Measurements from ENCODE around the gene ABCD1.
"Not testable (repeated sequence)": the region's sequence is repeated elsewhere in the genome, so short reads cannot be mapped to it uniquely, and the experiment has no call there.

Gene ABCD1

DNA sequence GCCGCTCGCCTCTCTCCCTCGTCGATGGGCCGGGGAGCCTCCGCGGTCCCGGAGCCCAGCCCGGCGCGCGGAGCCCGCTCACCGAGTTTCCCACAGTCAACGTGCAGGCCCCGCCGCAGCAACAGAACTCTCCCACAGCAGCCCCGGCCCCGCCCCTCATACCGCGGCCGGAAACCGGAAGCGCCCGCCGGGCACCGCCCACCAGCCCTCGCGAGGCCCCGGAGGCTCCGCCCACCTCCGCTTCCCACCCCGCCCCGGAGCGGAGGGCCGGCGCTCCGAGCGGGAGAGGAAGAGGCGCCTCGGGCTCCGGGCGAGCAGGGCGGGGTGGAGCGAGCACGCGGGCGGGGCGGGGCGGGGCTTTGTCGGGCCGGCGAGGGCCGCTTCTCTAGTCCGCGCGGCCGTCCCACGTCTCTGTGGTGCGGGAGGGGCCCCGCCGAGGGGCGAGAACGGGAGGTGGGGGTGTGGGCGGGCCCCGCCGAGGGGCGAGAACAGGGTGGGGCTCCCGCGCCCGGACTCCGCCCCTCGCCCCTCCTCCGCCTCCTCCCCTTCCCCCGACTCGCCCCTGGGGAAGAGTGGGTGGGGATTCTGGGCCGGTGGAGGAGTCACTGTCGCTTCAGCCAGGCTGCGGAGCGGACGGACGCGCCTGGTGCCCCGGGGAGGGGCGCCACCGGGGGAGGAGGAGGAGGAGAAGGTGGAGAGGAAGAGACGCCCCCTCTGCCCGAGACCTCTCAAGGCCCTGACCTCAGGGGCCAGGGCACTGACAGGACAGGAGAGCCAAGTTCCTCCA, at the start of gene ABCD1, which contains the start of gene BCAP31:
ABCD1 (plus strand) TSS at position 605 of the 787 bp plus-strand sequence. CDS start 411 bp downstream, outside the sequence.
BCAP31 (minus strand) TSS at position 136 of the 787 bp plus-strand sequence. CDS start 1,143 bp downstream, outside the sequence.
- DNase-seq: peak; percentile 91

DNA sequence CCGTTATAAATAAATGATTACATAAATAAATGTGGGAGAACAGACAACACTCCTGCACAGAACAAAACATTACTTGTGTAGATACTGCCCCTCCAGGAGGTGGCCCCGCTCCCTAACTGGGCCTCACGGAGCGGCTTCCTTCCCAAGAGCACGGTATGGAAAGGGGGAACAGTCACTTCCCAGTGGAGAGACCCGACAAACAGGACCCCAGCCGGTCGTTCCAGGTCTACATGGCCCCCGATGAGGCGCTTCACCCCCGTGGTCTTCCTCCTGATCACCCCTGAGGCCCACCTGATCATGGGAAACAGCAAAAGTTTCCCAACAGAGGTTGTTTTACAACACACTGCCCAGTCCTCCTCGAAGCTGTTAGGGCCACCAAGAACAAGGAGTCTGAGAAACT, 43.5 kb upstream of the ABCD1 start:
- no peak for DNase-seq

DNA sequence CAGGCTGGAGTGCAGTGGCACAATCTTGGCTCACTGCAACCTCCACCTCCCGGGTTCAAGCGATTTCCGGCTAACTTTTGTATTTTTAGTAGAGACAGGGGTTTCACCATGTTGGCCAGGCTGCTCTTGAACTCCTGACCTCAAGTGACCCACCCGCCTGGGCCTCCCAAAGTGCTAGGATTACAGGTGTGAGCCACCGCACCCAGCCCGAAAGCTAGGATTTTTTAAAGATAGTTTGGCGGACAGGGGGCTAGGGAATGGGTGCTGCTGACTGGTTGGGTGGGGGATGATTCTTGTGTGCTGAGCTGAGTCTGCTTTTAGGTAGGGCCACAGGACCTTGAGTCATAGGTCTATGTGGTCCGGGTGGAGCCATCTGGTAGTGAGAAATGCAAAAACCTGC, 41.2 kb upstream of the ABCD1 start:
- DNase-seq: peak; percentile 7

DNA sequence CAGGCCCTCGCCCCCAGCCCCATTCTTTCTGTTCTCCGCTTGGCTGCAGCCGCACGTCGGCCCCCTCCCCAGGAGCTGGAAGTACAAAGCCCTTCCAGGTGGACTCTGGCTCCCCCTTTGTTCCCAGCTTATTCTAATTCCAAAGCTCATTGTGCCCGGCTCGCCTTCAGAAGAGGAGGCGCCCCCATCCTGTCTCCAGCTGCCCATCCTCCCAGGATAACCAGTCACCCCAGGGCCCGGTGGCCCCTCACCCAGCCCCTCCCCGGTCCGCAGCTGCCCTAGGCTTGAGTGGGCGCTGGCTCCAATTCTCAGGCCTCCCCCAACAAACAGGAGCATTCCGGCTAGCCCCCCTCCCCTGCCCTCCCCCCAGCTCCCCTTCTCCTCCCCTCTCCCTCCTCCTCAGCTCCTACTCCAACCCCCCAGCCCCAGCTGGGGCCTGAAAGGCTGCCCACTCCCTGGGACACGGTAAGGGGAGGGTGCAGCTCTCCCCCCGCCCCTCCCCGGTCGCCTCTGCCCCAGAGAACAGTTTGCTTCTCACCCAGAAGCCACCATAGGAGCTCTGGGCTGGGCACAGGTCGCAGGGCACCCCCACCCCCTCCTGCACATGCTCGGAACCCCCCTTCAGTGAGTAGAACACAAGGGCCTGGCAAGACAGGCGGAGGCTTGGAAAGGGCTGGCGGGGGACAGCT, 40.0 kb upstream of the ABCD1 start:
- DNase-seq: peak; percentile 15

DNA sequence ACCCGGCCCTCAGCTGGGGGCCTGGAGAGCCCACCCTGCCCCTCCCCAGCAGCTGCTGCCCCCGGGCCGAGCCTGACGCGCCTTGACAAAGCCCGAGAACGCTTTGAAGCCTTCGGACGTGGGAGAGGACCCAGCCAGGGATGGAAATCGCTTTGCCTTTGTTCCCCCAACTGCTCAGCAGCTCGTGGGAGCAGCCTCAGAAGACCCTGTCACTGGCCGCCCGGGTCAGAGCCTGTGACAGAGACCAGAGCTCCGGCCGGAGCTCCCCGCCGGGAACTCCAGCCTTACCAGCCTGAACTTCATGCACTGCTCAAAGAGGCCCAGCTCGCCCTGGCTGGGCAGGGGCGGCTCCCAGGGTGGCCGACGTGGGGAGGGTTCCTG, 39.5 kb upstream of the ABCD1 start:
- DNase-seq: peak; percentile 12

DNA sequence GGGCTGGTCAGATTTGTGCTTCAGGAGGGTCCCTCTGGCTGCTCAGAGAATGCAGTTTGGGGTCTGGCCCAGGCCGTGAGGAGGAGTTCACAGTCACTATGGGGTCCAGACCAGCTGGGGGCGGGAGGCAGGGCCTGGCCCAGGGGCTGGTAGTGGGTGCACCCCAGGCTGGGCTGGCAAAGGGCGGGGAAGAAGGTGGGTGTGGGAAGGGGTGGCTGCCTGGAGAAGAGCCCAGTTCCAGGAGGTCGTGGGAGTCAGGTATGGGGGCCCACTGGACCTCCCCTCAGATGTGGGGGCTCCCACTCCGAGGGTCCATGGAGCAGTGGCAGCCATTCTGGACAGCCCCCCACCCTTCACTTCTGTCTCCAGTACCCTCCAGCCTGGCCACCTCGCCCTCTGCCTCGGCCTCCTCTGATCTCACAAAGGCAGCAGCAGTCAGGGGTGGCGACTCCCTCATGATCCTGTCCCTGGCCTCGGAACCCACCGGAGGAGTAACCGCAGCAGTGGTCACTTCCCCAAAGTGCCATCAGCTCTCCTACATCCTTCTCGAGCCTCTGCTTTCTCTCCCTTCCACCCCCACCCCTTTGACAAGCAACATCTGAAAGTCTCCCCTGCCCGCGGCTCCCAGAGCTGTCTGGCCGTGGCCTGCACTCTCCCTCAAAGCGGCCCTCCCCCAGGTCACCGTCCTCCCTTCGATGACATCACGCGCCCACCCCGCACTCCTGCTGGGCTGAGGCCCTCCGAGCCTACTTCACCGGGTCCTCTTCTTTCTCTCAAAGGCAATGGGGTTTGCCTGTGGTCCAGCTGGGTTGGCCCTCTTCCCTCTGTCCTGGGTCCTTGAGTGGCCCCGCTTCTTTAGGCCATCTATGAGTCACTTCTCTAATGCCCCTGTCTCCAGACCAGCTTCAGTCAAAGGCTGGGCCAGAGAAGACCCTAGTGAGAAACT, 38.6 kb upstream of the ABCD1 start:
- peak; percentile 16 for DNase-seq

DNA sequence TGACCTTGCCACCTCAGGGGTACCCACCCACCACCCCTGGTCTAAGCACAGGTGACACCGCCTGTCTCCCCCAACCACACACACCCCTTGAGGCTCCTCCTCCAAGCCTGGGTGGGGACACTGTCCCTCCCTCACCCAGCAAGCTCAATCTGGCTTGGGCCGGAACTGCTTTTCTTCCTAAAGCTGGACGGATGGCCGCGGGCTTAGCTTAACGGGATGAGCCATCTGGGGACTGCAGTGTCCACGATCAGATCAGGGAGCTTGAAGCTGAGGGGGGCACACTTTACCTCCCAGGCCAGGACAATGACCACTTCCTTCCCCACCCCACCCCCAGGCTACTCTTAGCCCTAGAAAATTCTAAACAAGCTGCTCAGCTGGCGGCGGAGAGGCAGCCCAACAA, 37.9 kb upstream of the ABCD1 start:
- DNase-seq: peak; percentile 10

- DNase-seq: peak; percentile 52
Measured at GRCh38 chrX:153687121-153688039, 37.3 kb upstream of the ABCD1 start, which contains the start of gene SLC6A8. TSS of gene SLC6A8 (plus strand) at chrX:153687926. CDS start at chrX:153688575, 649 bp downstream.

DNA sequence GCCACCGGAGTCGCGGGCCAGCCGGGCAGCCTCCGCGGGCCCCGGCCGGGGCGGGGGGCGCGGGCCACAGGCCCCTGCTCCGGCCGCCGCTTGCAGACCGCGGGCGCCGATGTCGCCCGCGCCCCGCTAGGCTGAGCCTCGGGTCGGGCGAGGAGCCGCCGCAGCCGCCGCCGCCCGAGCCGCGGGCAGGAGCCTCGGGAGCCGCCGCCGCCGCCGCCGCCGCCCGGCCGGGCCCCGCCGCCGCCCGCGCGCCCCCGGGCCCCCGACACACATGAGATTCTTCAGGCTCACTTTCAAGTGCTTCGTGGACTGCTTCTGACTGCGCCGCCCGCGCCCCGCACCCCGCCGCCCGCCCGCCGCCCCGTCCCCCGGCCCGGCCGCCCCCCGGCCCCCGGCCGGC, 36.6 kb upstream of the ABCD1 start:
- DNase-seq: no peak

- no peak for DNase-seq
Measured at GRCh38 chrX:153688506-153688905, 36.1 kb upstream of the ABCD1 start.

DNA sequence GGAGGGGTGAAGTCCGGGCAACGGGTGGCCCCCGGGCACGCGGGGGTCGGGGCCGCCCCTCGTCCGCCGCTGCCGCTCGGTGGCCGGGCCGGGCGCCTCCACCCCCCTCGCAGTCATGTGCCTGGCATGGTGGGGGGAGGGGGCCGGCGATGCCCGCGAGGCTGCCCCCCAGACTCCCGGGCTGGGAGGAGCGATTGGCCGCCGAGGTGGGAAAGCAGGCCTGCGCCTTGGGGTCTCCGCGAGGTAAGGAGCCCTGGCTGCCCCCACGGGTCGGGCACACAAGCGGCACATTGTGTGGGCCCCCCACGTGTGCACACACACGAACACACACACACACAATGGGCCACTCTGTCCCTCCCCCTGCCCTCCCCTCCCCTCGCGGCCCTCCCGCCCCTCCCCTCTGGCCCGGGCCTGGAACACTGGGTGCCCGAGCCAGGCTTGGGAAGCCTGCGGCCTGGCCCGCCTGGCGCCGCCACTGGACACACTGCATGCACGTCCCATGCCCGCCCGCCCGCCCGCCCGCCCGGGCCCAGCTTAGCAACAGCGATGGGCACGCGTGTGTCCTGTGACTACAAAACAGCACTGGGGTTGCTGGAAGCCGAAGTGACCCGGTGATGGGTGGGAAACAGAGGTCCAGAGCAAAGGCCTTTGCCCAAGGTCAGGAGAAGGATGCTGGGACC, 35.6 kb upstream of the ABCD1 start:
- no peak for DNase-seq

GRCh38 chrX:153689654-153690465, 34.8 kb upstream of the ABCD1 start:
- DNase-seq: no peak

DNA sequence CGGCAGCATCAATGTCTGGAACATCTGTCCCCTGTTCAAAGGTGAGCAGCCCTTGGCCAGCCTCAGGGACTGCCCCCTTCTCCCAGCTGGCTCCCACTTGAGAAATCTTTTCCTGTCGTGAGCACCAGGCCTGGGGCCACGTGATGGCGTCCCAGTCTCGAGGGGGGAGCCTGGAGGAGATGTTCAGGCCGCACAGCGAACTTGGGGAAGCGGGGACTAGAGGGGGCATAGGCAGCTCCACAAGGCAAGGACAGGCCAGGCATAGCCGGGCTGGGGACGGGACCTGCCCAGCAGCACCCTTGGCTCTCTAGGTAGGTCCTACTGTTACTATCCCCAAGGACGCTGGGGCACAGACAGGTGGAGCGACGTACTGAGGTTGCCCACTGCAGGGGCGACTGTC, 34.2 kb upstream of the ABCD1 start:
- DNase-seq: no peak

DNA sequence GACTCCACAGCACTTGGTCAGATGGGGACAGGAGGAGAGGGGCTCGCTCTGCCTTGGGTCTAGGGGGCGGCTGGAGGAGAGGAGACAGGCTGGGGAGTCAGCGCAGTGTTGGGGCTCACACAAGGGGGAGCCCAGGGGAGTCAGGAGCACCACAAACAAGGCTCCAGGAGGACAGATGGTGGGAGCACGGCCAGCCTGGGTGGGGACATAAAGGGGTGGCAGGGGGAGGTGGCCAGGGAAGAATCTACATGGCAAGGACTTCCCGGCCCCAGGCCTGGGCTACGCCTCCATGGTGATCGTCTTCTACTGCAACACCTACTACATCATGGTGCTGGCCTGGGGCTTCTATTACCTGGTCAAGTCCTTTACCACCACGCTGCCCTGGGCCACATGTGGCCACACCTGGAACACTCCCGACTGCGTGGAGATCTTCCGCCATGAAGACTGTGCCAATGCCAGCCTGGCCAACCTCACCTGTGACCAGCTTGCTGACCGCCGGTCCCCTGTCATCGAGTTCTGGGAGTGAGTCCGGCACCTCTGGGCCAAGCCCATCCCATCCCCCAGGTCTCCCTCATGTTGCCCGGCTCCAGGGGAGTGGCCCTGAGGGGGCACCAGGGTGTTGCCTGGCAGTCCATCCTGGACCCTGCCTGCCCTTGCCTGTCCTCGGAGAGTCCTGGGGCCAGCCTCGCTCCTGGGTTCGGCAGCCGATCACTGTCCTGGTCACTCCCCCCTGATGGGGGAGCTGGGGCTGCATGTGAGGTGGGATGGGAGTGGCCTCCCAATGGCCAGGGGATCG, 33.4 kb upstream of the ABCD1 start:
- DNase-seq: not testable (repeated sequence)

- no peak for DNase-seq
Measured at GRCh38 chrX:153692003-153692402, 32.7 kb upstream of the ABCD1 start.

DNA sequence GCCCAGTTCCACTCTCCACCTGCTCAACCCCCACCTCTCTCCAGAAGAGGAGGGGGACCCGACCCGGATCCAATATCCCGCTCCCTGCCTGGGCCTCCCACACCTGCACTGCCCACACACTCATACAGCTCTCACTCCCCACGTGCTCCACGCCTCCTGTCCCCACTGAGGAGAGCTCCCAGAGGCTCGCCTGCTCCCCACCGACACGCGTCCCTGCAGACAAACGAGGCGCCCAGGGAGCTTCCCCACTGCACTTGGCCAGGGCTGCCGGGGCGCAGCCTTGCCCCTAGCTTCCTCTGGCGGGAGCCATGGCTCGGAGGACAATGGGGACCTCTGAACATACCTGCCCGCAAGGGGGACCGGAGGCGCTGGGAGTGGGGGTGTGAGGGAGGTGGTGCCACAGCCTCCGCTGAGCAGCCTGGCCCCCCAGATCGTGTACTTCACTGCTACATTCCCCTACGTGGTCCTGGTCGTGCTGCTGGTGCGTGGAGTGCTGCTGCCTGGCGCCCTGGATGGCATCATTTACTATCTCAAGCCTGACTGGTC, 32.0 kb upstream of the ABCD1 start:
- no peak for DNase-seq

GRCh38 chrX:153693216-153694086, 31.2 kb upstream of the ABCD1 start:
- no peak for DNase-seq

- DNase-seq: not testable (repeated sequence)
Measured at GRCh38 chrX:153694256-153694655, 30.4 kb upstream of the ABCD1 start.
